ENCODE results near the gene SLC35E1. TPM values are rescaled to one million over a fixed set of nuclear protein-coding genes. Genes with fewer than 3 reads are reported as not detected.

Gene SLC35E1
- total RNA-seq, 2 donors from 2014 or later, result 26.6 to 30.6 TPM

DNA sequence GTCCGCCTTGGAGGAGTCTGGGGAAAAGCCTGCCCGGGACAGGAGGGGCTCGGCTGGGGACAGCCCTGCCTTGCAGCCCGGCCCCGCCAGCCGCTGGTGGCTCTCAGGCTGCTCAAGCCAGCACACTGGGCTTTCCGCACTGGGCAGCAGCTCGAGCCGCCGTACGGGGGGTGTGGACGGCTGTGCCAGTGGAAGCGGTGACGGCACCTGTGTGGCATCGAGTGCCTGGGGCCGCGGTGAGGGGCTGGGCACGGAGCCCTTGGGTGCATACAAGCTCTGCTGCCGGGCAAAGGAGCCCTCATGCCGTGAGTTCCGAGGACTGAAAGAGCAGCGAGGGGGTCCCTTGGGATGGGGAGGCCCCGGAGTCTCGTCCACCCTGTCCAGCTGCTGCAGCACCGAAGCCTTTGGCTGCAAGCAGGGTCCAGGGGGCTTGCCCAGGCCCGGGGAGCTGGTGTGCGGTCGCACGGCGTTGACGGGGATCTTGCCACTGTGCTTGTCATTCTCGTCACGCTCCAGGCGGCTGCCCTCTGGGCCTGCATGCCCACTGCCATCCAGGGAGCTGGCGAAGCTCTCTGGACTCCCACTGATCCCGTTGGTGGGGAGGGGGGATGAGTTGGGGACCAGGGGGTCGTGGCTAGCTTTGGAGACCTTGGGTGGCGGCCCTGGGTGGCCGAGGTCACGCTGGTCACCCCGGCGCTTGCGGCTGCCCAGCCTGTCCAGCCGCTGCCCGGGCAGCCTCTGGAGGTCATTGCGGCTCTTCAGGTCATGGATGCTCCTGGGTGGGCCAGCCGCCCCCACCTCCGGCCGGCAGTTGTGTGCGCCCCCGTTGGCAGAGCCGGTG, 4.7 kb upstream of the SLC35E1 start:
- Mint-ChIP-seq H3K27ac (no peak overlapping the region), H3K27me3 (ENCODE audit: insufficient read depth) (no peaks in the 10 kb centered on the region), H3K9me3 (no peaks in the 10 kb centered on the region), H3K4me1 (peaks cover 13% of the 10 kb centered on the region), H3K4me3 (no peak overlapping the region), H3K36me3 (ENCODE audit: low read depth) (peaks cover 22% of the 10 kb centered on the region)
- H3K27ac ChIP-seq (ENCODE audit: low read depth, low read length), result no peak overlapping the region
- no peaks in the 10 kb centered on the region for H3K4me1 ChIP-seq (ENCODE audit: control insufficient read depth, insufficient read depth, low read length)
- WGBS, 2 experiments (ENCODE audit: insufficient coverage in 1 of 2, insufficient read length in 1 of 2), result 96% methylated on average over 28 to 52 of the region's 52 CpGs
- no peak for DNase-seq
- no peak overlapping the region for H3K9ac ChIP-seq (ENCODE audit: extremely low read depth, low read length, poor library complexity, severe bottlenecking)
- TF ChIP-seq, protein P1, sequence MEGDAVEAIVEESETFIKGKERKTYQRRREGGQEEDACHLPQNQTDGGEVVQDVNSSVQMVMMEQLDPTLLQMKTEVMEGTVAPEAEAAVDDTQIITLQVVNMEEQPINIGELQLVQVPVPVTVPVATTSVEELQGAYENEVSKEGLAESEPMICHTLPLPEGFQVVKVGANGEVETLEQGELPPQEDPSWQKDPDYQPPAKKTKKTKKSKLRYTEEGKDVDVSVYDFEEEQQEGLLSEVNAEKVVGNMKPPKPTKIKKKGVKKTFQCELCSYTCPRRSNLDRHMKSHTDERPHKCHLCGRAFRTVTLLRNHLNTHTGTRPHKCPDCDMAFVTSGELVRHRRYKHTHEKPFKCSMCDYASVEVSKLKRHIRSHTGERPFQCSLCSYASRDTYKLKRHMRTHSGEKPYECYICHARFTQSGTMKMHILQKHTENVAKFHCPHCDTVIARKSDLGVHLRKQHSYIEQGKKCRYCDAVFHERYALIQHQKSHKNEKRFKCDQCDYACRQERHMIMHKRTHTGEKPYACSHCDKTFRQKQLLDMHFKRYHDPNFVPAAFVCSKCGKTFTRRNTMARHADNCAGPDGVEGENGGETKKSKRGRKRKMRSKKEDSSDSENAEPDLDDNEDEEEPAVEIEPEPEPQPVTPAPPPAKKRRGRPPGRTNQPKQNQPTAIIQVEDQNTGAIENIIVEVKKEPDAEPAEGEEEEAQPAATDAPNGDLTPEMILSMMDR (conservative IDR thresholded peaks at IDR 0.05), result no peak
- no peaks in the 10 kb centered on the region for H3K9me3 ChIP-seq (ENCODE audit: control insufficient read depth, low read length)
- H3K4me3 ChIP-seq (ENCODE audit: low read length), result no peak overlapping the region
- no peaks in the 10 kb centered on the region for H3K27me3 ChIP-seq (ENCODE audit: control insufficient read depth, insufficient read depth, low read length, poor library complexity, severe bottlenecking)
- peaks cover 31% of the 10 kb centered on the region for H3K36me3 ChIP-seq (ENCODE audit: control insufficient read depth, insufficient read depth, low read length)

DNA sequence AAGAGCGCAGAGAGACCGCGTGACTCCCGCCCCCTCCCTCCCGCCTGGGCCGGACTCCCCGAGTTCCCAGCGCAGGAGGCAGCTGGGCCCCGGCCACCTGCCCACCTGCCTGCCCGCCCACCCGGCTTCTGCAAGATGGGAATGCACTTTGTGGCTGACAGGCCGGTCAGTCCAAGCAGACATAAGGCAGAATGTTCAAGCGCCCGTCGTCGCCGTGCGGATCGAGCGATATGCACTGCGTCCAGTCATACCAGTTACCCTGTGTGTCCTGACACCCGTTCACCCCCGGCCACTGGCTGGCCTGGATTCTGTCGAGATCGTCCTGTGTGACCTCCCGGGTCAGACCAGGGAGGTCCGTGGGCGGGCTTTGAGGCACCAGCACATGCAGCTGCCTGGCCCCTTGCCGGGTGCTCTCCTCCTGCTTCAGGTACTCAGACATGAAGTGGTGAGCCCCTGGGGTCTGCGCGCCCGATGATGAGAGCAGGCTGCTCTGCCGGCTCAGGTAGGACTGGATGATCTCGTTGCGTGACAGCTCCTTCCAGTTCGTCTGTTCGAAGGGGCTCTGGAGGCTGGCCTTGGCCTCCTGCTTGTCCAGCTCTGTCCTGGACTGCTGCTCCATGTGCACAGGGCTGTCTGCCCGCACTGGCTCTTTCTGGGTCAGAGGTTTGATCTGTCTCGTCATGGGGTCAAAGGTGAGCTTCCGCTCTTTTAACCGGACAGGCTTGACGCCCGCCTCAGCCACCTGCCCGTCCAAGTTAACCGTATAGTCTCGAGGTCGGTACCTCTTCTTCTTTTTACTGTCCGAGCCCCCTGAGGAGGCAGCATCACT, 3.9 kb upstream of the SLC35E1 start:
- no peak overlapping the region for H3K9ac ChIP-seq (ENCODE audit: extremely low read depth, low read length, poor library complexity, severe bottlenecking)
- no peak overlapping the region for H3K27ac ChIP-seq (ENCODE audit: low read depth, low read length)
- H3K36me3 ChIP-seq (ENCODE audit: control insufficient read depth, insufficient read depth, low read length), result peaks cover 31% of the 10 kb centered on the region
- no peaks in the 10 kb centered on the region for H3K4me1 ChIP-seq (ENCODE audit: control insufficient read depth, insufficient read depth, low read length)
- H3K9me3 Mint-ChIP-seq, result no peaks in the 10 kb centered on the region
- TF ChIP-seq, protein P1 (conservative IDR thresholded peaks at IDR 0.05), result no peak
- H3K4me1 Mint-ChIP-seq, result peaks cover 16% of the 10 kb centered on the region
- H3K27me3 ChIP-seq (ENCODE audit: control insufficient read depth, insufficient read depth, low read length, poor library complexity, severe bottlenecking), result no peaks in the 10 kb centered on the region
- H3K36me3 Mint-ChIP-seq (ENCODE audit: low read depth), result peaks cover 22% of the 10 kb centered on the region
- H3K4me3 Mint-ChIP-seq, result no peak overlapping the region
- WGBS, 2 experiments (ENCODE audit: insufficient coverage in 1 of 2, insufficient read length in 1 of 2), result 92 to 96% methylated on average over 42 to 48 of the region's 48 CpGs
- H3K27ac Mint-ChIP-seq, result no peak overlapping the region
- no peaks in the 10 kb centered on the region for H3K27me3 Mint-ChIP-seq (ENCODE audit: insufficient read depth)
- no peaks in the 10 kb centered on the region for H3K9me3 ChIP-seq (ENCODE audit: control insufficient read depth, low read length)
- no peak overlapping the region for H3K4me3 ChIP-seq (ENCODE audit: low read length)
- no peak for DNase-seq

DNA sequence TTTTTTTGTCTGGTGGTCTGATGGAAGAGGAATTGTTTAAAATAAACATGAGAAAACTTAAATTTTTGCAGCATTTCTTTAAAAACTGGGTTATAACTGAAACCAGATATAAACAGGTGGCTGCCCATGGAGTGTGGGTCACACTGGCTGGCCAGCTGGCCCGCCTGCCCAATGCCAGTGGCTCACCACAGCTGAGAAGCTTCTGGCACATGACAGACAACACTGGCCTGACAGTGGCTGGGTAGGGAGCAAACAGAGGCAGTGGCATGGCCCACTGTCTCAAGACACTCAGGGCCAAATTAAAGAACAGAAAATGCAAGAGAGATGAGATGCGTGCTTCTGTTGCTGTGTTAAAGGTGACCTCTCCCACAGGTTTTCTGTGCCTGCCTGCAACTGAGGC, 3.1 kb upstream of the SLC35E1 start:
- peaks cover 31% of the 10 kb centered on the region for H3K36me3 ChIP-seq (ENCODE audit: control insufficient read depth, insufficient read depth, low read length)
- TF ChIP-seq, protein P1 (conservative IDR thresholded peaks at IDR 0.05), result no peak
- H3K4me1 Mint-ChIP-seq, result peaks cover 16% of the 10 kb centered on the region
- no peaks in the 10 kb centered on the region for H3K27me3 ChIP-seq (ENCODE audit: control insufficient read depth, insufficient read depth, low read length, poor library complexity, severe bottlenecking)
- no peak overlapping the region for H3K27ac ChIP-seq (ENCODE audit: low read depth, low read length)
- H3K9me3 ChIP-seq (ENCODE audit: control insufficient read depth, low read length), result no peaks in the 10 kb centered on the region
- no peak for DNase-seq
- 94% methylated on average over 2 of the region's 2 CpGs for WGBS, 2 experiments (ENCODE audit: insufficient coverage in 1 of 2, insufficient read length in 1 of 2)
- H3K27ac Mint-ChIP-seq, result peak overlapping the region; percentile 68
- no peak overlapping the region for H3K4me3 Mint-ChIP-seq
- peaks cover 23% of the 10 kb centered on the region for H3K36me3 Mint-ChIP-seq (ENCODE audit: low read depth)
- no peaks in the 10 kb centered on the region for H3K9me3 Mint-ChIP-seq
- H3K4me3 ChIP-seq (ENCODE audit: low read length), result no peak overlapping the region
- H3K4me1 ChIP-seq (ENCODE audit: control insufficient read depth, insufficient read depth, low read length), result no peaks in the 10 kb centered on the region
- no peaks in the 10 kb centered on the region for H3K27me3 Mint-ChIP-seq (ENCODE audit: insufficient read depth)
- H3K9ac ChIP-seq (ENCODE audit: extremely low read depth, low read length, poor library complexity, severe bottlenecking), result no peak overlapping the region
